OCI-LY7 (cell line): ENCODE measurements around the gene GNAZ. TPM values are rescaled to one million over a fixed set of nuclear protein-coding genes. Genes with fewer than 3 reads are reported as not detected.

Experiments used
- BruUV-seq: library from RNA; stranded (reverse); fragments of 400-500 nt; replicated peaks from 2 replicates; lab custom pipeline; 2021; lab: Mats Ljungman, UMichigan
- CTCF ChIA-PET: fragments of 300-600 bp; sonication (Branson Sonifier 250); formaldehyde crosslinking; loops from one replicate; lab custom pipeline; 2022; ENCODE audit warnings: antibody characterized with exemption; ENCODE audit not compliant: unreplicated experiment; lab: Charles Lee
- POLR2A ChIA-PET: fragments of 300-600 bp; sonication (Branson Sonifier 250); formaldehyde crosslinking; loops from one replicate; lab custom pipeline; 2022; ENCODE audit warnings: antibody characterized with exemption; lab: Charles Lee
- DNase-seq: peaks from one replicate; pipeline ENCODE4 v3.0.0-alpha.2; 2015; ENCODE audit warnings: low spot score
- H2AFZ ChIP-seq: fragments of 200-600 bp; sonication (generic), shearing (Covaris generic); 2 replicates; pipeline ENCODE4 v1.6.1; 2014; ENCODE audit warnings: mild to moderate bottlenecking, antibody characterized with exemption, low read length, moderate library complexity
- H3K27ac ChIP-seq: fragments of 200-600 bp; sonication (generic); 2 replicates; pipeline ENCODE4 v1.5.1; 2014; ENCODE audit warnings: mixed run types, low read depth, mild to moderate bottlenecking, moderate library complexity, low read length, inconsistent platforms; ENCODE audit not compliant: poor library complexity, severe bottlenecking
- H3K36me3 ChIP-seq: fragments of 200-600 bp; sonication (generic); 2 replicates; pipeline ENCODE4 v1.6.1; 2014; ENCODE audit warnings: mild to moderate bottlenecking, antibody characterized with exemption, low read length, moderate library complexity, mixed read lengths; ENCODE audit not compliant: insufficient read depth
- H3K4me1 ChIP-seq: fragments of 200-600 bp; sonication (generic); 2 replicates; pipeline ENCODE4 v1.5.1; 2014; ENCODE audit warnings: mild to moderate bottlenecking, low read length; ENCODE audit not compliant: insufficient read depth, poor library complexity, severe bottlenecking
- H3K4me2 ChIP-seq: fragments of 200-600 bp; sonication (generic); 2 replicates; pipeline ENCODE4 v1.6.1; 2014; ENCODE audit warnings: mild to moderate bottlenecking, low read length
- H3K4me3 ChIP-seq: fragments of 200-600 bp; sonication (generic); 2 replicates; pipeline ENCODE4 v1.5.1; 2014; ENCODE audit warnings: mild to moderate bottlenecking, low read depth, low read length; ENCODE audit not compliant: poor library complexity, severe bottlenecking
- H3K79me2 ChIP-seq: fragments of 200-600 bp; sonication (generic); 2 replicates; pipeline ENCODE4 v1.6.1; 2016; ENCODE audit warnings: low read depth, mild to moderate bottlenecking, low read length, moderate library complexity, mixed read lengths; ENCODE audit not compliant: insufficient read depth
- H3K9me2 ChIP-seq: fragments of 200-600 bp; sonication (generic); 2 replicates; pipeline ENCODE4 v1.6.1; 2016; ENCODE audit warnings: mild to moderate bottlenecking, low read length, mixed read lengths; ENCODE audit not compliant: insufficient read depth
- H3K9me3 ChIP-seq: fragments of 200-600 bp; sonication (generic); 2 replicates; pipeline ENCODE4 v1.6.1; 2014; ENCODE audit warnings: mild to moderate bottlenecking, mixed run types, low read length, mixed read lengths
- H4K20me1 ChIP-seq: fragments of 200-600 bp; sonication (generic); 2 replicates; pipeline ENCODE4 v1.6.1; 2014; ENCODE audit warnings: mild to moderate bottlenecking, antibody characterized with exemption, low read length, moderate library complexity, mixed read lengths; ENCODE audit not compliant: insufficient read depth
- CTCF ChIP-seq: fragments of 200-600 bp; sonication (generic); conservative IDR thresholded peaks from 2 replicates; pipeline ENCODE4 v1.5.1; 2014; ENCODE audit warnings: mild to moderate bottlenecking, antibody characterized with exemption, low read length, moderate library complexity, mixed read lengths
- EZH2phosphoT487 ChIP-seq: fragments of 200-600 bp; sonication (generic); IDR thresholded peaks from 2 replicates; pipeline ENCODE4 v1.6.1; 2018; ENCODE audit warnings: low read depth, borderline replicate concordance, mild to moderate bottlenecking, mixed run types, antibody characterized with exemption, low read length, moderate library complexity, mixed read lengths
- intact Hi-C: fragments of 100-400 bp; cut with micrococcal nuclease; formaldehyde crosslinking; loops from one replicate; pipeline ENCODE4 v1.10.0; 2022; ENCODE audit not compliant: unreplicated experiment
- total RNA-seq, 2 experiments: library from RNA; depleted of rRNA in 1 of 2; stranded (reverse); fragments of >200 nt in 1 of 2; shearing (Covaris generic) in 1 of 2; gene quantifications; 2 replicates each; pipeline ENCODE4 v1.2.3, GENCODE V29; 2014 to 2022

Gene GNAZ
- total RNA-seq, 2 experiments from 2014 or later, result 38.5 to 46.4 TPM

GRCh38 chr22:23166042-23166831 is 95.9 kb downstream of the GNAZ start:
- no TSS peak for BruUV-seq
- Histone ChIP-seq H4K20me1 (no peaks in the 10 kb centered on the region), H3K79me2 (no peaks in the 10 kb centered on the region), H3K4me3 (no peak overlapping the region), H3K9me3 (no peaks in the 10 kb centered on the region), H3K4me2 (no peak overlapping the region), H3K36me3 (no peaks in the 10 kb centered on the region), H3K4me1 (peaks cover 6% of the 10 kb centered on the region), H3K27ac (no peak overlapping the region), H3K9me2 (no peaks in the 10 kb centered on the region), H2AFZ (no peak overlapping the region)
- no peak for DNase-seq
- ChIA-PET POLR2A (interaction anchor here (0.6 to 0.7 kb wide), 3 partner anchors 8 to 1773 kb away, joined by 3 to 5 read pairs (median 3); no protein-coding TSS in a partner anchor), CTCF (no interaction called here)
- intact Hi-C loops, result no loop called here
- TF ChIP-seq EZH2phosphoT487 (no peak), CTCF (no peak)

- TF ChIP-seq CTCF, result no peak
- no peak for TF ChIP-seq EZH2phosphoT487
- intact Hi-C loops, result no loop called here
- DNase-seq, result no peak
- no peak overlapping the region for H2AFZ ChIP-seq
- no peak overlapping the region for H3K4me2 ChIP-seq
- no peak overlapping the region for H3K4me3 ChIP-seq
- H3K9me3 ChIP-seq, result no peaks in the 10 kb centered on the region
- CTCF ChIA-PET, result no interaction called here
- POLR2A ChIA-PET, result no interaction called here
- no peaks in the 10 kb centered on the region for H4K20me1 ChIP-seq
- H3K4me1 ChIP-seq, result peaks cover 6% of the 10 kb centered on the region
- no peaks in the 10 kb centered on the region for H3K36me3 ChIP-seq
- H3K27ac ChIP-seq, result no peak overlapping the region
- no peaks in the 10 kb centered on the region for H3K79me2 ChIP-seq
- no TSS peak for BruUV-seq
- no peaks in the 10 kb centered on the region for H3K9me2 ChIP-seq
Measured at GRCh38 chr22:23166841-23167616, 96.7 kb downstream of the GNAZ start.
